ENCODE measurements around the gene RANBP6.
"Not testable (repeated sequence)": the region's sequence is repeated elsewhere in the genome, so short reads cannot be mapped to it uniquely, and the experiment has no call there.

Gene RANBP6

DNA sequence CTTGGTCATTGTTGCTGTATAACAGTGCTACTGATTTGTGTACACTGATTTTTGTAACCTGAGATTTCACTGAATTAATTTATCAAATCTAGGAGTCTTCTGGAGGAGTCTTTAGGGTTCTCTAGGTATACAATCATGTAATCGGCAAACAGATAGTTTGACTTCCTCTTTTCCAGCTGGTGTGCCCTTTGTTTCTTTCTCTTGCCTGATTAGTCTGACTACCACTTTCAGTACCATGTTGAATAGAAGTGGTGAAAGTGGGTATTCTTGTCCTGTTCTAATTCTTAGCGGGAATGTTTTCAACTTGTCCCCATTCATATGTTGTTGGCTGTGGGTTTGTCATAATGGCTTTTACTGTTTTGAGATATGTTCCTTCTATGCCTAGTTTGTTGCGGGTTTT, 24.7 kb upstream of the RANBP6 start:
- no peaks in the 10 kb centered on the region for H3K4me1 ChIP-seq (ENCODE audit: control insufficient read depth, insufficient read depth, low read length)
- no peaks in the 10 kb centered on the region for H3K9me3 ChIP-seq (replicated peaks; ENCODE audit: low read length)
- no peak overlapping the region for H3K4me2 ChIP-seq (ENCODE audit: low read length)
- peaks cover 30% of the 10 kb centered on the region for H3K27me3 ChIP-seq (ENCODE audit: control insufficient read depth, insufficient read depth, low read length)
- H3K36me3 ChIP-seq (ENCODE audit: insufficient read depth, low read length) = no peaks in the 10 kb centered on the region
- H3K4me3 ChIP-seq (ENCODE audit: low read length) = no peak overlapping the region
- H3K9ac ChIP-seq (ENCODE audit: low read depth, low read length) = no peak overlapping the region

DNA sequence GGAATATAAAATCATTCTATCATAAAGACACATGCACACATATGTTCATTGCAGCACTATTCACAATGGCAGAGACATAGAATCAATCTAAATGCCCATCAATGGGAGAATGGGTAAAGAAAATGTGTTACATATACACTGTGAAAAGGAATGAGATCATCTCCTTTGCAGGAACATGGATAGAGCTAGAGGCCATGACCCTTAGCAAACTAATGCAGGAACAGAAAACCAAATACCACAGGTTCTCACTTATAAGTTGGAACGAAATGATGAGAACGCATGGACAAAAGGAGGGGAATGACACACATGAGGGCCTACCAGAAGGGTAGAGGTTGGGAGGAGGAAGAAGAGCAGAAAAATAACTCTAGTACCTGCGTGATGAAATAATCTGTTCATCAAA, 21.0 kb upstream of the RANBP6 start:
- Histone ChIP-seq H3K4me3 (ENCODE audit: low read length) (no peak overlapping the region), H3K27me3 (ENCODE audit: control insufficient read depth, insufficient read depth, low read length) (peaks cover 24% of the 10 kb centered on the region), H3K4me1 (ENCODE audit: control insufficient read depth, insufficient read depth, low read length) (no peaks in the 10 kb centered on the region), H3K9me3 (replicated peaks; ENCODE audit: low read length) (no peaks in the 10 kb centered on the region), H3K4me2 (ENCODE audit: low read length) (no peak overlapping the region), H3K9ac (ENCODE audit: low read depth, low read length) (no peak overlapping the region), H3K36me3 (ENCODE audit: insufficient read depth, low read length) (no peaks in the 10 kb centered on the region)

DNA sequence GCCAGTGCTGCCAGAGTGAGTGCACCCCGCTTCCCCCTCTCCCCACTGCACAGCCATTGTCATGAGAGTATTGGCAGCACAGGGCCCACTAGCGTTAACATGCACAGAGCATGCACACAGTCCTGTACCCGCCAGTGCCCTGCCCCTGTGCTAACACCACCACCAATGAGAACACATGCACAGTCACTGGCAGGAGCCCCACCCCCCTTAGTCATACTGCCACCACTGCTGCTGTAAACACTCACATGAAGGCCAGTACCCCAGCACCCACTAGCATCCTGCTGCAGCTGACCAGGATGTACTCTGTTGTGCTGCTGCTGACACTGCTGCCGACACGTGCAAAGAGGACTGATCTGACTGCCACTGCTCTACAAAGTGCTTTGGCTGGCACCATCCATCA, 19.5 kb upstream of the RANBP6 start:
- no peaks in the 10 kb centered on the region for H3K36me3 ChIP-seq (ENCODE audit: insufficient read depth, low read length)
- H3K9me3 ChIP-seq (replicated peaks; ENCODE audit: low read length) = no peaks in the 10 kb centered on the region
- H3K4me3 ChIP-seq (ENCODE audit: low read length) = no peak overlapping the region
- H3K4me2 ChIP-seq (ENCODE audit: low read length) = no peak overlapping the region
- H3K27me3 ChIP-seq (ENCODE audit: control insufficient read depth, insufficient read depth, low read length) = peaks cover 24% of the 10 kb centered on the region
- H3K4me1 ChIP-seq (ENCODE audit: control insufficient read depth, insufficient read depth, low read length) = no peaks in the 10 kb centered on the region
- H3K9ac ChIP-seq (ENCODE audit: low read depth, low read length) = no peak overlapping the region

DNA sequence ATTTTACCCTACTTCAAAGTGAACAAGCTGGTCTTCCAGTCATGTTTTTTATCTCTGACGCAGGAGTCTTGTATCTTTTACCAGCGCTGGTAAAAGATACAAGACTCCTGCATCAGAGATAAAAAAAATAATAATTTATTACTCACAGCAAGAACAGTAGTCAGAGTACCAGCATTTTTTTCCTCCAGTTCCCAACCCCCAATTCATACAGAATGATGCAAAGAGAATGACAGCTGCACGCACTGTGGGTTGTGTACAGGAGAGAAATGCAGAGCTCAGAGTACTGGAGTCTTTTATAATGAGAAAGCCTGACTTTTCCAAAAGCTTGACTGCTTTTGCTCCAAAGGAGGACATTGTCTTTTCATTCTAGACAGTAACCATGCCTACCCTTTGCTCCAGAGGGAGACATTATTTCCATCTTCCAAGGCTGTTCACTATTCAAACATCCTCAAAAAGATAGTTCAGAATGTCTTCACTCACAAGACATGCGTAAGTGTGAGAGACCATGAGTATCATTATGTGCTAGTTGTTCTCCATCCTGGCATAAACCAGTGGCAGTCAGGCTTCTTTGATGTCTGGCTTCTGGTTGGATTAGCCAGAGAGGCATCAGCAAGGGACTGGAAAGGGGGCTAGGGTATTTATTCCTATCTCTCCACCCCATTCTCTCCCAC, 14.3 kb upstream of the RANBP6 start:
- no peak overlapping the region for H3K4me3 ChIP-seq (ENCODE audit: low read length)
- H3K9ac ChIP-seq (ENCODE audit: low read depth, low read length) = no peak overlapping the region
- H3K4me1 ChIP-seq (ENCODE audit: control insufficient read depth, insufficient read depth, low read length) = no peaks in the 10 kb centered on the region
- no peaks in the 10 kb centered on the region for H3K9me3 ChIP-seq (replicated peaks; ENCODE audit: low read length)
- no peak overlapping the region for H3K4me2 ChIP-seq (ENCODE audit: low read length)
- H3K36me3 ChIP-seq (ENCODE audit: insufficient read depth, low read length) = no peaks in the 10 kb centered on the region
- H3K27me3 ChIP-seq (ENCODE audit: control insufficient read depth, insufficient read depth, low read length) = peaks cover 21% of the 10 kb centered on the region

DNA sequence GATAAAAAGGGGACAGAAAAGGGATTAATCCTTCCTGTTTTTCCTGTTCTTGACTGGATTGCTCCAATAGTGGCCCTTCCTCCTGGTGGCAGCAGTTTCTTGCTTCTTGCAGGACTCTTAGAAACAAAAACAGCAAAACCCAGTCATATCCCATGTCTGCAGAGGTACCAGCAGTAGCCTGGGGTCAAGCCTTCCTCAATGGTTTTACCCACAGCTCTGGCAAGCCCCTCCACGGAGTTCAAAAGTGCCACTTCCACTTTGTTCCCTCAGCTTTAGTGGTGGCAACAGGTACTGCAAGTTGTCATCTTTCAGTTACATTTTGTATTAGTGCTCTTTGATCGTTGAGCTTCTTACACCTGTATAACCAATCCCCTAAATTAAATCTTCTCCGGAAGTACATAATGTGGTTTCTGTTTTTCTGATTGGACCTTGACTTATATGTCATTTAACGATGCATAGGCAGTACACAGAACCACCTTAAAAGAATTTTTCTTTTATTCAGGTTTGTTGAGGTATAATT, 8.7 kb upstream of the RANBP6 start:
- H3K9ac ChIP-seq (ENCODE audit: low read depth, low read length) = no peak overlapping the region
- H3K27me3 ChIP-seq (ENCODE audit: control insufficient read depth, insufficient read depth, low read length) = peaks cover 13% of the 10 kb centered on the region
- peak overlapping the region; percentile 51 for H3K4me2 ChIP-seq (ENCODE audit: low read length)
- H3K9me3 ChIP-seq (replicated peaks; ENCODE audit: low read length) = no peaks in the 10 kb centered on the region
- no peaks in the 10 kb centered on the region for H3K4me1 ChIP-seq (ENCODE audit: control insufficient read depth, insufficient read depth, low read length)
- no peaks in the 10 kb centered on the region for H3K36me3 ChIP-seq (ENCODE audit: insufficient read depth, low read length)
- H3K4me3 ChIP-seq (ENCODE audit: low read length) = no peak overlapping the region

DNA sequence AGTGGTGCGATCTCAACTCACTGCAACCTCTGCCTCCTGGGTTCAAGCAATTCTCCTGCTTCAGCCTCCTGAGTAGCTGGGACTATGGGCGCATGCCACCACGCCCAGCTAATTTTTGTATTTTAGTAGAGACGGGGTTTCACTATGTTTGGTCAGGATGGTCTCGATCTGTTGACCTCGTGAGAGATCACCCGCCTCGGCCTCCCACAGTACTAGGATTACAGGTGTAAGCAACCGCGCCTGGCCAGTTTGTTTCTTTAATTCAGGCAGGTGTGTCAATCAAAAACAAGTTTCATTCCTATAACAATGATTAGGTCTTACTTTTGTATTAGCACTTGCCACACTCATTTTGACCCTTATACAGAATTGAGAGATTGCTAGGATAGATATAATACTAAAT, 1.6 kb upstream of the RANBP6 start:
- not testable (repeated sequence) for H3K4me1 ChIP-seq (ENCODE audit: control insufficient read depth, insufficient read depth, low read length); H3K4me2 ChIP-seq (ENCODE audit: low read length); H3K9ac ChIP-seq (ENCODE audit: low read depth, low read length); H3K9me3 ChIP-seq (replicated peaks; ENCODE audit: low read length); H3K4me3 ChIP-seq (ENCODE audit: low read length); H3K27me3 ChIP-seq (ENCODE audit: control insufficient read depth, insufficient read depth, low read length); H3K36me3 ChIP-seq (ENCODE audit: insufficient read depth, low read length)

DNA sequence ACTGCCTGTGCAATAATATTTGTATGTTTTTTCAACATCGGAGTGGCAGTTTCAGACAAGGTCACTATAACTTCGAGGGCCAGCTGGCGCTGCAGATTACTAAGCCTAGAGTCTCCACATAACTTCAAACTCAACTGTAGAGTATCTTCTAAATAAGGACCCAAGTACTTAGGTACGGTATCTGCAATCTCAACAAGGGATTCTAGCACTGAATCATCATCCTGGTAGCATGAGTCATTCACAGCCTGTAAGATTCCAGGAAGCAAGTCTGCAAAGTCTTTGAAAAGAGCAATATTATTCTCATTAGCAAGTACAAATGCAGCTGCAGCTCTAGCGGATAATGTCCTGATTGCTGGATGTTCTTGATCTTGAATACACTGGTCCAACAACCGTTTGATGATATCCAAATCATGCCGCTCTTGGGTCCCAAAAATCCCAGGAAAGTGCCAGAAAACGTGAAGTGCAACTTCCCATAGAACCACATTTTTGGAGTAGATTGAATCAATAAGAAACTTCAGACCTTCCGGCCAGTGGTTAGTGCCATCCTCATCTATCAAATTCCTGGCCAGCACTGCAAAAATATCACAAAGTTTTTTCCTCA, 654 bp downstream of the RANBP6 start:
- H3K9me3 ChIP-seq (replicated peaks; ENCODE audit: low read length) = no peaks in the 10 kb centered on the region
- H3K4me3 ChIP-seq (ENCODE audit: low read length) = peak overlapping the region; percentile 85
- H3K9ac ChIP-seq (ENCODE audit: low read depth, low read length) = peak overlapping the region; percentile 84
- peak overlapping the region; percentile 89 for H3K4me2 ChIP-seq (ENCODE audit: low read length)
- peaks cover 8% of the 10 kb centered on the region for H3K4me1 ChIP-seq (ENCODE audit: control insufficient read depth, insufficient read depth, low read length)
- no peaks in the 10 kb centered on the region for H3K27me3 ChIP-seq (ENCODE audit: control insufficient read depth, insufficient read depth, low read length)
- H3K36me3 ChIP-seq (ENCODE audit: insufficient read depth, low read length) = no peaks in the 10 kb centered on the region

DNA sequence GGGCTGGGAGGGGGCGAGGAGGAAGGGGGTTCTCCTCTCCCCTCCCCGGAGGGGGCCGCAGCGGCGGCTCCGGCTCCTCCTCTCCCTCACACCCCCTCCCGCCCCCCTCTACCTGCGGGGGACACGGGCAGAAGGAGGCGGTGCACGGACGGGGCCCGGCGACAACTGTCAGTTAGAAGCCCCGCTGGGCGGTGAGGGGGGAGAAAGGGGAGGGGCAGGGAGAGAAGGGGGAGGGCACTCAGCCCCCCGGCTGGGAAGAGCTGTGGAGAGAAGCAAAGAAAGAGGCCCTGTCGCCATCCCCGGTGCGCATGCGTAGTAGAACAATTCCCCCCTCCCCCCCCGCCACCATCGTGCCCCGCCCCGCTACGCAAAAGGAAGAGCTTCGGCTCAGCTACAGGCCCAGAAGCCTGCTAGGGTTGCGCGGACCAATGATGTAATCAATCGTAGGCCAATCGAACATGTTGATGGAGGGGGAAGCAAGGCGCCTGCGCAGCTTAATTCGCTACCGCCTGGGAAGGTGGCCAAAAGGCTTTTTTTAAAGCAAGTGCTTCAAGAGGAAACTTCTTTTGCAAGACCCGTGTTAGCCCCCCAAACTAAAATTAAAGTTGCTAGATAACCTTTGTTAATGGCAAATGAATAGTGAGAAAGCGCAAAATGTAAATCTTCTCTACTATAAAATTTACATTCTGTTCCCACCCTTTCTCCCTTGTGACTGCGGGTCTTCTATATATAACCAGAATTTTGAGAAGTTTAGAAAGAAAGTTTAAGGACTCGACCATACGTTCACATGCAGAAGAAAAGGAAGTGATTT, 7.0 kb downstream of the RANBP6 start:
- Histone ChIP-seq H3K9me3 (replicated peaks; ENCODE audit: low read length) (no peaks in the 10 kb centered on the region), H3K4me2 (ENCODE audit: low read length) (peak overlapping the region; percentile 92), H3K27me3 (ENCODE audit: control insufficient read depth, insufficient read depth, low read length) (no peaks in the 10 kb centered on the region), H3K9ac (ENCODE audit: low read depth, low read length) (peak overlapping the region; percentile 86), H3K4me3 (ENCODE audit: low read length) (peak overlapping the region; percentile 74), H3K4me1 (ENCODE audit: control insufficient read depth, insufficient read depth, low read length) (peaks cover 22% of the 10 kb centered on the region), H3K36me3 (ENCODE audit: insufficient read depth, low read length) (peaks cover 13% of the 10 kb centered on the region)

DNA sequence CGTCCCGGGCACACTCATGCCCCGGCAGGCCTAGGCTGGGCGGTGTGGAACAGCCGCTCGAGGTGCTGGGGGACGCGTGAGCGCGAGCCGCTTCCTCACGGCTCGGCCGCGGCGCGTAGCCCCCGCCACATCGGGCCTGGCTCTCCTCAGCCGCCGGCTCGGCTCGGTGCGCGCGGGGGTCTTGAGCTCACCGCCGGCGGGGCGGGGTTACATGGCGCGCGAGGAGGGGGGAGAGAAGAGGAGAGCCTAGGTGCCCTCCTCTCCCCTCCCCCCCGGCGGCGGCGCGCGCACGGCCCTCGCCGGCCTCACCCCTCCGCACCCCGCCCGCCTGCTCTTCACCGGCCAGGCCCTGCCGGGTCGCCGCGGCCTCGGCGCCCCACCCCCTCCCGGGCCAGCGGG, 7.7 kb downstream of the RANBP6 start:
- H3K9me3 ChIP-seq (replicated peaks; ENCODE audit: low read length) = no peaks in the 10 kb centered on the region
- H3K9ac ChIP-seq (ENCODE audit: low read depth, low read length) = peak overlapping the region; percentile 86
- peak overlapping the region; percentile 74 for H3K4me3 ChIP-seq (ENCODE audit: low read length)
- peak overlapping the region; percentile 92 for H3K4me2 ChIP-seq (ENCODE audit: low read length)
- H3K36me3 ChIP-seq (ENCODE audit: insufficient read depth, low read length) = peaks cover 13% of the 10 kb centered on the region
- H3K4me1 ChIP-seq (ENCODE audit: control insufficient read depth, insufficient read depth, low read length) = peaks cover 22% of the 10 kb centered on the region
- H3K27me3 ChIP-seq (ENCODE audit: control insufficient read depth, insufficient read depth, low read length) = no peaks in the 10 kb centered on the region

DNA sequence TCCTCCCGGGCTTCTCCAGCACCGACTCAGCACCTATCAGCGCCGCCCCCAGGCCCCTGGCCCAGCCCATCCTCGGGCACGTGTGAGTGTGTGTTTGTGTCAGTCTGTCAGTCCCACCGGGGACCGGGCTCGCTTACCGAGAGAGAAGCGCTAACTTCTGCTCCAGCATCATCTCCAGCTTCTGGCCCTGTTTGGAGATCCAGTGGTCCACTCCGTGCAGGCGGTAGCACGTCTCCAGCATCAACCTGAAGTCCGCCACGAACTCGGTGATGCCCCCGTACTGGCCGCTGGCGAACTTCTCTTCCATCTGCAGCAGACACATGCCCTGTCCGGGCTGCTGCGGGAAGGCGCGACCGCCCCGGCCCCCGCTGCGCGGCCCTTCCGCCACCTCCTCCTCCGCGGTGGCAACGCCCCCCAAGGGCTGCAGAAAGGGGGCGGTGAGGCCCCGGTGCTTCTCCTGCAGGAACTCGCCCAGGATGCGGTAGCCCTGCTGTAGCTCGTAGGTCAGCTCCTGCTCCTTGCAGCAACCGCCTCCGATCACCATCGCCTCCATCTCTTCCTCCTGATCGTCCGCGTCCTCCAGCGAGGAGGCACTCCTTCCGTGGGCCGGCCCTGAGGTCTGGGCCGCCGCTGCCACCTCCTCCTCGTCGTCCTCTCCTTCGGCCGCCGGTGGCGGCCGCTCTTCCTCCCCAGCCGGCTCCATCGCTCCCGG, 8.2 kb downstream of the RANBP6 start:
- peak overlapping the region; percentile 74 for H3K4me3 ChIP-seq (ENCODE audit: low read length)
- H3K36me3 ChIP-seq (ENCODE audit: insufficient read depth, low read length) = peaks cover 13% of the 10 kb centered on the region

DNA sequence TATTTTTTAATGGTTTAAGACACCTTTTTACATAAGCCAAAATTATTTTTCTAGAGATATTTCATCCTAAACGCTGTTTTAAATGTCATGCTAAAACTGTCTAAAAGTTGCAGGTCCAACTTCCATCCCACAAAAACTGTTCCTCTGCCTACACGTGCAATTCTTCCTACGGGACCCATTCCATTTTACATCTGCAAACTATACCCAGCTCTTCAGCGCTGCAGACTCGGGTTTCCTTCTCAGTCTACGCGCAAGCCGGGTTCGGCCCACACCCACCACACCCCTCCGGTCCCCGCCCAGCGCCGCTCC, 8.7 kb downstream of the RANBP6 start:
- peak overlapping the region; percentile 86 for H3K9ac ChIP-seq (ENCODE audit: low read depth, low read length)
- H3K4me1 ChIP-seq (ENCODE audit: control insufficient read depth, insufficient read depth, low read length) = peaks cover 22% of the 10 kb centered on the region
- peak overlapping the region; percentile 74 for H3K4me3 ChIP-seq (ENCODE audit: low read length)
- peaks cover 13% of the 10 kb centered on the region for H3K36me3 ChIP-seq (ENCODE audit: insufficient read depth, low read length)
- peak overlapping the region; percentile 92 for H3K4me2 ChIP-seq (ENCODE audit: low read length)
- H3K27me3 ChIP-seq (ENCODE audit: control insufficient read depth, insufficient read depth, low read length) = no peaks in the 10 kb centered on the region
- H3K9me3 ChIP-seq (replicated peaks; ENCODE audit: low read length) = no peaks in the 10 kb centered on the region

More for the DNA sequence above, 8.2 kb downstream of the RANBP6 start:
- Histone ChIP-seq H3K27me3 (ENCODE audit: control insufficient read depth, insufficient read depth, low read length) (no peaks in the 10 kb centered on the region), H3K9ac (ENCODE audit: low read depth, low read length) (peak overlapping the region; percentile 86), H3K4me2 (ENCODE audit: low read length) (peak overlapping the region; percentile 92), H3K4me1 (ENCODE audit: control insufficient read depth, insufficient read depth, low read length) (peaks cover 22% of the 10 kb centered on the region), H3K9me3 (replicated peaks; ENCODE audit: low read length) (no peaks in the 10 kb centered on the region)

All from skeletal muscle satellite cell (primary cell).